Measurements from ENCODE around the gene RNF10.
A peak's percentile ranks its signal among the peaks of the same experiment; 100 is the strongest.

Gene RNF10

GRCh38 chr12:120557589-120557988, 23.4 kb downstream of the RNF10 start:
- Histone ChIP-seq H3K4me3 (ENCODE audit: low read length) (no peak overlapping the region), H3K4me1 (ENCODE audit: control insufficient read depth, insufficient read depth, low read length) (no peaks in the 10 kb centered on the region), H3K27me3 (ENCODE audit: control insufficient read depth, insufficient read depth, low read length) (no peaks in the 10 kb centered on the region), H3K9ac (ENCODE audit: low read length) (no peak overlapping the region), H3K36me3 (ENCODE audit: control insufficient read depth, insufficient read depth, low read length) (peaks cover 15% of the 10 kb centered on the region), H3K9me3 (ENCODE audit: control insufficient read depth, low read length) (no peaks in the 10 kb centered on the region)

- H3K9me3 ChIP-seq (ENCODE audit: control insufficient read depth, low read length): no peaks in the 10 kb centered on the region
- H3K4me3 ChIP-seq (ENCODE audit: low read length): no peak overlapping the region
- no peak overlapping the region for H3K9ac ChIP-seq (ENCODE audit: low read length)
- H3K4me1 ChIP-seq (ENCODE audit: control insufficient read depth, insufficient read depth, low read length): no peaks in the 10 kb centered on the region
- H3K36me3 ChIP-seq (ENCODE audit: control insufficient read depth, insufficient read depth, low read length): peaks cover 36% of the 10 kb centered on the region
- no peaks in the 10 kb centered on the region for H3K27me3 ChIP-seq (ENCODE audit: control insufficient read depth, insufficient read depth, low read length)
These were observed 28.8 kb downstream of the RNF10 start for GRCh38 chr12:120562906-120563305.

GRCh38 chr12:120563495-120563894, 29.3 kb downstream of the RNF10 start:
- no peaks in the 10 kb centered on the region for H3K27me3 ChIP-seq (ENCODE audit: control insufficient read depth, insufficient read depth, low read length)
- H3K4me3 ChIP-seq (ENCODE audit: low read length): no peak overlapping the region
- no peaks in the 10 kb centered on the region for H3K4me1 ChIP-seq (ENCODE audit: control insufficient read depth, insufficient read depth, low read length)
- H3K36me3 ChIP-seq (ENCODE audit: control insufficient read depth, insufficient read depth, low read length): peaks cover 36% of the 10 kb centered on the region
- H3K9me3 ChIP-seq (ENCODE audit: control insufficient read depth, low read length): no peaks in the 10 kb centered on the region
- H3K9ac ChIP-seq (ENCODE audit: low read length): no peak overlapping the region

- no peaks in the 10 kb centered on the region for H3K27me3 ChIP-seq (ENCODE audit: control insufficient read depth, insufficient read depth, low read length)
- H3K36me3 ChIP-seq (ENCODE audit: control insufficient read depth, insufficient read depth, low read length): peaks cover 12% of the 10 kb centered on the region
- H3K4me3 ChIP-seq (ENCODE audit: low read length): no peak overlapping the region
- no peak overlapping the region for H3K9ac ChIP-seq (ENCODE audit: low read length)
- H3K4me1 ChIP-seq (ENCODE audit: control insufficient read depth, insufficient read depth, low read length): no peaks in the 10 kb centered on the region
- no peaks in the 10 kb centered on the region for H3K9me3 ChIP-seq (ENCODE audit: control insufficient read depth, low read length)
These were observed 37.1 kb downstream of the RNF10 start for GRCh38 chr12:120571299-120571698.

- no peak overlapping the region for H3K9ac ChIP-seq (ENCODE audit: low read length)
- H3K27me3 ChIP-seq (ENCODE audit: control insufficient read depth, insufficient read depth, low read length): no peaks in the 10 kb centered on the region
- peaks cover 17% of the 10 kb centered on the region for H3K36me3 ChIP-seq (ENCODE audit: control insufficient read depth, insufficient read depth, low read length)
- no peaks in the 10 kb centered on the region for H3K4me1 ChIP-seq (ENCODE audit: control insufficient read depth, insufficient read depth, low read length)
- H3K9me3 ChIP-seq (ENCODE audit: control insufficient read depth, low read length): no peaks in the 10 kb centered on the region
- no peak overlapping the region for H3K4me3 ChIP-seq (ENCODE audit: low read length)
These were observed 39.4 kb downstream of the RNF10 start for GRCh38 chr12:120573560-120573959.

GRCh38 chr12:120574106-120574505, 40.0 kb downstream of the RNF10 start:
- Histone ChIP-seq H3K4me3 (ENCODE audit: low read length) (no peak overlapping the region), H3K36me3 (ENCODE audit: control insufficient read depth, insufficient read depth, low read length) (peaks cover 17% of the 10 kb centered on the region), H3K9ac (ENCODE audit: low read length) (no peak overlapping the region), H3K27me3 (ENCODE audit: control insufficient read depth, insufficient read depth, low read length) (no peaks in the 10 kb centered on the region), H3K4me1 (ENCODE audit: control insufficient read depth, insufficient read depth, low read length) (no peaks in the 10 kb centered on the region), H3K9me3 (ENCODE audit: control insufficient read depth, low read length) (no peaks in the 10 kb centered on the region)

- Histone ChIP-seq H3K9me3 (ENCODE audit: control insufficient read depth, low read length) (no peaks in the 10 kb centered on the region), H3K4me1 (ENCODE audit: control insufficient read depth, insufficient read depth, low read length) (peaks cover 16% of the 10 kb centered on the region), H3K36me3 (ENCODE audit: control insufficient read depth, insufficient read depth, low read length) (peaks cover 10% of the 10 kb centered on the region), H3K9ac (ENCODE audit: low read length) (no peak overlapping the region), H3K4me3 (ENCODE audit: low read length) (no peak overlapping the region), H3K27me3 (ENCODE audit: control insufficient read depth, insufficient read depth, low read length) (no peaks in the 10 kb centered on the region)
These were observed 45.0 kb downstream of the RNF10 start for GRCh38 chr12:120579179-120579578.

GRCh38 chr12:120580787-120581723, 46.9 kb downstream of the RNF10 start, which contains the start of gene POP5:
TSS of gene POP5 (minus strand) at chr12:120581402. CDS start at chr12:120581362, 40 bp downstream.
- H3K27me3 ChIP-seq (ENCODE audit: control insufficient read depth, insufficient read depth, low read length): no peaks in the 10 kb centered on the region
- H3K9me3 ChIP-seq (ENCODE audit: control insufficient read depth, low read length): no peaks in the 10 kb centered on the region
- H3K36me3 ChIP-seq (ENCODE audit: control insufficient read depth, insufficient read depth, low read length): peaks cover 8% of the 10 kb centered on the region
- H3K4me1 ChIP-seq (ENCODE audit: control insufficient read depth, insufficient read depth, low read length): peaks cover 21% of the 10 kb centered on the region
- H3K9ac ChIP-seq (ENCODE audit: low read length): peak within 1 kb of the TSS; percentile 87
- peak within 1 kb of the TSS; percentile 85 for H3K4me3 ChIP-seq (ENCODE audit: low read length)

- H3K27me3 ChIP-seq (ENCODE audit: control insufficient read depth, insufficient read depth, low read length): no peaks in the 10 kb centered on the region
- H3K4me1 ChIP-seq (ENCODE audit: control insufficient read depth, insufficient read depth, low read length): peaks cover 21% of the 10 kb centered on the region
- no peaks in the 10 kb centered on the region for H3K9me3 ChIP-seq (ENCODE audit: control insufficient read depth, low read length)
- no peaks in the 10 kb centered on the region for H3K36me3 ChIP-seq (ENCODE audit: control insufficient read depth, insufficient read depth, low read length)
- H3K4me3 ChIP-seq (ENCODE audit: low read length): peak overlapping the region; percentile 85
- peak overlapping the region; percentile 87 for H3K9ac ChIP-seq (ENCODE audit: low read length)
These were observed 47.8 kb downstream of the RNF10 start for GRCh38 chr12:120581998-120582397.

- no peaks in the 10 kb centered on the region for H3K36me3 ChIP-seq (ENCODE audit: control insufficient read depth, insufficient read depth, low read length)
- no peak overlapping the region for H3K4me3 ChIP-seq (ENCODE audit: low read length)
- H3K9me3 ChIP-seq (ENCODE audit: control insufficient read depth, low read length): no peaks in the 10 kb centered on the region
- no peaks in the 10 kb centered on the region for H3K27me3 ChIP-seq (ENCODE audit: control insufficient read depth, insufficient read depth, low read length)
- no peak overlapping the region for H3K9ac ChIP-seq (ENCODE audit: low read length)
- H3K4me1 ChIP-seq (ENCODE audit: control insufficient read depth, insufficient read depth, low read length): peaks cover 21% of the 10 kb centered on the region
These were observed 49.4 kb downstream of the RNF10 start for GRCh38 chr12:120583478-120584030.

GRCh38 chr12:120584343-120585149, 50.4 kb downstream of the RNF10 start:
- Histone ChIP-seq H3K36me3 (ENCODE audit: control insufficient read depth, insufficient read depth, low read length) (no peaks in the 10 kb centered on the region), H3K27me3 (ENCODE audit: control insufficient read depth, insufficient read depth, low read length) (no peaks in the 10 kb centered on the region), H3K4me1 (ENCODE audit: control insufficient read depth, insufficient read depth, low read length) (peaks cover 25% of the 10 kb centered on the region), H3K9me3 (ENCODE audit: control insufficient read depth, low read length) (no peaks in the 10 kb centered on the region), H3K9ac (ENCODE audit: low read length) (peak overlapping the region; percentile 15), H3K4me3 (ENCODE audit: low read length) (no peak overlapping the region)

GRCh38 chr12:120586206-120586605, 52.0 kb downstream of the RNF10 start:
- Histone ChIP-seq H3K4me1 (ENCODE audit: control insufficient read depth, insufficient read depth, low read length) (peaks cover 22% of the 10 kb centered on the region), H3K9ac (ENCODE audit: low read length) (no peak overlapping the region), H3K36me3 (ENCODE audit: control insufficient read depth, insufficient read depth, low read length) (no peaks in the 10 kb centered on the region), H3K4me3 (ENCODE audit: low read length) (no peak overlapping the region), H3K27me3 (ENCODE audit: control insufficient read depth, insufficient read depth, low read length) (no peaks in the 10 kb centered on the region), H3K9me3 (ENCODE audit: control insufficient read depth, low read length) (no peaks in the 10 kb centered on the region)

Data from mucosa of stomach (tissue), 1 donor.